GM21619 (cell line): ENCODE results near the gene MAN2A2.

Experiments
- ATAC-seq: cut with Tn5 transposase; IDR thresholded peaks from one replicate; pipeline ENCODE4 v1.9.1; 2021; ENCODE audit not compliant: unreplicated experiment

The MAN2A2 gene

GRCh38 chr15:90902840-90903732 is at the start of gene MAN2A2:
Gene MAN2A2, plus strand, starts transcription at chr15:90903302. Its CDS starts 906 bp downstream, at chr15:90904208.
- ATAC-seq: peak; percentile 51

GRCh38 chr15:90855139-90855538 is 48.0 kb upstream of the MAN2A2 start:
- no peak for ATAC-seq

- ATAC-seq: no peak
Measured at GRCh38 chr15:90857337-90857736, 45.8 kb upstream of the MAN2A2 start.

GRCh38 chr15:90857883-90858443 is 45.1 kb upstream of the MAN2A2 start:
- no peak for ATAC-seq

GRCh38 chr15:90859234-90860131 is 43.6 kb upstream of the MAN2A2 start:
- ATAC-seq: no peak

- no peak for ATAC-seq
Measured at GRCh38 chr15:90860450-90860849, 42.7 kb upstream of the MAN2A2 start.

- ATAC-seq: no peak
Measured at GRCh38 chr15:90860942-90861675, 42.0 kb upstream of the MAN2A2 start.

- no peak for ATAC-seq
Measured at GRCh38 chr15:90862487-90862886, 40.6 kb upstream of the MAN2A2 start.

- ATAC-seq: no peak
Measured at GRCh38 chr15:90862964-90863778, 39.9 kb upstream of the MAN2A2 start.

GRCh38 chr15:90863987-90864386 is 39.1 kb upstream of the MAN2A2 start:
- no peak for ATAC-seq

GRCh38 chr15:90864507-90864906 is 38.6 kb upstream of the MAN2A2 start:
- ATAC-seq: no peak

- ATAC-seq: no peak
Measured at GRCh38 chr15:90865702-90866101, 37.4 kb upstream of the MAN2A2 start.

- no peak for ATAC-seq
Measured at GRCh38 chr15:90866161-90866715, 36.9 kb upstream of the MAN2A2 start.

- ATAC-seq: no peak
Measured at GRCh38 chr15:90866800-90867199, 36.3 kb upstream of the MAN2A2 start.

- no peak for ATAC-seq
Measured at GRCh38 chr15:90868261-90868689, 34.8 kb upstream of the MAN2A2 start, which contains the start of gene FURIN. Gene FURIN, plus strand, starts transcription at chr15:90868588. Its CDS starts 7,153 bp downstream, at chr15:90875741.

- ATAC-seq: no peak
Measured at GRCh38 chr15:90869140-90869541, 34.0 kb upstream of the MAN2A2 start.

- ATAC-seq: no peak
Measured at GRCh38 chr15:90869601-90870353, 33.3 kb upstream of the MAN2A2 start.

GRCh38 chr15:90870354-90871138 is 32.6 kb upstream of the MAN2A2 start:
- ATAC-seq: no peak
